Stimulated activated CD8-positive, alpha-beta memory T cell treated with anti-CD3 and anti-CD28 coated beads, Interleukin-15, amount 100 ng/mL, for 24 hours (primary cell): ENCODE results near the gene FXR2.
A peak's percentile ranks its signal among the peaks of the same experiment; 100 is the strongest.

Source experiments
- DNase-seq: peaks from one replicate; pipeline ENCODE4 v3.0.0-alpha.2; 2020; ENCODE audit warnings: low read depth

The FXR2 gene

GRCh38 chr17:7548585-7549400, 65.9 kb downstream of the FXR2 start, which contains the start of gene TNFSF12:
TSS of gene TNFSF12 (plus strand) at chr17:7549058. CDS start at chr17:7549154, 96 bp downstream.
- DNase-seq = peak; percentile 21

GRCh38 chr17:7544911-7545310, 69.8 kb downstream of the FXR2 start:
- no peak for DNase-seq
